HFF-Myc (cell line): ENCODE data around the gene PRPH2.
A peak's percentile ranks its signal among the peaks of the same experiment; 100 is the strongest.
"Not testable (repeated sequence)": the region's sequence is repeated elsewhere in the genome, so short reads cannot be mapped to it uniquely, and the experiment has no call there.

Experiments
- DNase-seq: peaks from one replicate; pipeline ENCODE4 v3.0.0-alpha.2; 2011; ENCODE audit warnings: low read depth; ENCODE audit errors: extremely low read depth
- H3K4me3 ChIP-seq: replicated peaks from 2 replicates; pipeline ENCODE4 v1.5.1; 2011; ENCODE audit warnings: low read depth, mild to moderate bottlenecking, control low read depth, low read length
- TF ChIP-seq, protein P1 (sequence below): IDR thresholded peaks from 2 replicates; pipeline ENCODE4 v1.5.1; 2012; ENCODE audit warnings: mild to moderate bottlenecking, low read depth, low read length, control low read depth; ENCODE audit errors: missing control alignments

The PRPH2 gene

GRCh38 chr6:42742116-42742894 is 19.9 kb upstream of the PRPH2 start:
- TF ChIP-seq, protein P1, sequence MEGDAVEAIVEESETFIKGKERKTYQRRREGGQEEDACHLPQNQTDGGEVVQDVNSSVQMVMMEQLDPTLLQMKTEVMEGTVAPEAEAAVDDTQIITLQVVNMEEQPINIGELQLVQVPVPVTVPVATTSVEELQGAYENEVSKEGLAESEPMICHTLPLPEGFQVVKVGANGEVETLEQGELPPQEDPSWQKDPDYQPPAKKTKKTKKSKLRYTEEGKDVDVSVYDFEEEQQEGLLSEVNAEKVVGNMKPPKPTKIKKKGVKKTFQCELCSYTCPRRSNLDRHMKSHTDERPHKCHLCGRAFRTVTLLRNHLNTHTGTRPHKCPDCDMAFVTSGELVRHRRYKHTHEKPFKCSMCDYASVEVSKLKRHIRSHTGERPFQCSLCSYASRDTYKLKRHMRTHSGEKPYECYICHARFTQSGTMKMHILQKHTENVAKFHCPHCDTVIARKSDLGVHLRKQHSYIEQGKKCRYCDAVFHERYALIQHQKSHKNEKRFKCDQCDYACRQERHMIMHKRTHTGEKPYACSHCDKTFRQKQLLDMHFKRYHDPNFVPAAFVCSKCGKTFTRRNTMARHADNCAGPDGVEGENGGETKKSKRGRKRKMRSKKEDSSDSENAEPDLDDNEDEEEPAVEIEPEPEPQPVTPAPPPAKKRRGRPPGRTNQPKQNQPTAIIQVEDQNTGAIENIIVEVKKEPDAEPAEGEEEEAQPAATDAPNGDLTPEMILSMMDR, result no peak
- H3K4me3 ChIP-seq, result no peak overlapping the region
- DNase-seq, result no peak

GRCh38 chr6:42740725-42741124 is 18.3 kb upstream of the PRPH2 start:
- TF ChIP-seq, protein P1, result no peak
- no peak for DNase-seq
- no peak overlapping the region for H3K4me3 ChIP-seq

- TF ChIP-seq, protein P1, result no peak
- H3K4me3 ChIP-seq, result no peak overlapping the region
- DNase-seq, result no peak
Measured at GRCh38 chr6:42735976-42736375, 13.6 kb upstream of the PRPH2 start.

DNA sequence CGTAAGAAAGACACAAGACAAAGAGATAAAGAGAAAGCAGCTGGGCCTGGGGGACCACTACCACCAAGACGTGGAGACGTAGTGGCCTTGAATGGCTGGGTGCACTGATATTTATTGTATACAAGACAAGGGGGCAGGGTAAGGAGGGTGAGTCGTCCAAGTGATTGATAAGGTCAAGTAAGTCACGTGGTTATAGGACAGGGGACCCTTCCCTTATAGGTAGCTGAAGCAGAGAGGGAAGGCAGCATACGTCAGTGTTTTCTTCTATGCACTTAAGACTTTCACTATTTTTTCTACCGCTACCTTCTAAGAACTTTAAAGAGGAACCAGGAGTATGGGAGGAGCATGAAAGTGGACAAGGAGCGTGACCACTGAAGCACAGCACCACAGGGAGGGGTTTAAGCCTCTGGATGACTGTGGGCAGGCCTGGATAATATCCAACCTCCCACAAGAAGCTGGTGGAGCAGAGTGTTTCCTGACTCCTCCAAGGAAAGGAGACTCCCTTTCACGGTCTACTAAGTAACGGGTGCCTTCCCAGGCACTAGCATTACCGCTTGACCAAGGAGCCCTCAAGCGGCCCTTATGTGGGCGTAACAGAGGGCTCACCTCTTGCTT is 11.6 kb upstream of the PRPH2 start:
- not testable (repeated sequence) for DNase-seq

DNA sequence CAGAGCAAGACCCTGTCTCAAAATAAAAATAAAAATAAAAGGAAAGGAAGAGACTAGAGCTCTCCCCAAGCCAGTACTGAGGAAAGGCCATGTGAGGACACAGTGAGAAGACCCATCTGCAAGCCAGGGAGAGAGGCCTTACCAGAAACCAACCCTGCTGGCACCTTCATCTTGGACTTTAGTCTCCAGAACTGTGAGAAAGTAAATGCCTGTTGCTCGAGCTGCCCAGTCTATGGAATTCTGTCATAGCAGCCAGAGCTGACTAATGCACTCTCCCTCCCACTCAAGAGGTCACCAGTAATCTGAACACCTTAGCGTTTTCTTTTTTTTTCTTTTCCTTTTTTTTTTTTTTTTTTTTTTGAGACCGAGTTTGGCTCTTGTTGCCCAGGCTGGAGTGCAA is 7.3 kb upstream of the PRPH2 start:
- no peak for DNase-seq
- TF ChIP-seq, protein P1, result no peak
- H3K4me3 ChIP-seq, result no peak overlapping the region

More for the DNA sequence above, 11.6 kb upstream of the PRPH2 start:
- not testable (repeated sequence) for H3K4me3 ChIP-seq

- TF ChIP-seq, protein P1, result no peak
- H3K4me3 ChIP-seq, result peak overlapping the region; percentile 44
- DNase-seq, result no peak
Measured at GRCh38 chr6:42727627-42728026, 5.2 kb upstream of the PRPH2 start.

DNA sequence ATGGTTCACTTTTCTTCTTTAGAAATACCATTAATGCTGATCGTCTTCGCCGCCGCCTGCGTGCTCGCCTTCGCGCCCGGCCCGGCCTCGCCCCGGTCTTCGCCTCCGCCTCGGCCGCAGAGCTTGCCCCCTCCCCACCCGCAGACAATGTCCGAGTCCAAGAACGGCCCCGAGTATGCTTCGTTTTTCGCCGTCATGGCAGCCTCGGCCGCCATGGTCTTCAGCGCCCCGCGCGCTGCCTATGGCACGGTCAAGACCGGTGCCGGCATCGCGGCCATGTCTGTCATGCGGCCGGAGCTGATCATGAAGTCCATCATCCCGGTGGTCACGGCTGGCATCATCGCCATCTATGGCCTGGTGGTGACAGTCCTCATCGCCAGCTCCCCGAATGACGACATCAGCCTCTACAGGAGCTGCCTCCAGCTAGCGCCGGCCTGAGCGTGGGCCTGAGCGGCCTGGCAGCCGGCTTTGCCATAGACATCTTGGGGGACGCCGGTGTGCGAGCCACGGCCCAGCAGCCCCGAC is 4.8 kb upstream of the PRPH2 start:
- TF ChIP-seq, protein P1, result no peak
- DNase-seq, result no peak
- H3K4me3 ChIP-seq, result peak overlapping the region; percentile 44
